ENCODE measurements around the gene EPHA2.
"Not testable (repeated sequence)": the region's sequence is repeated elsewhere in the genome, so short reads cannot be mapped to it uniquely, and the experiment has no call there.

The EPHA2 gene

GRCh38 chr1:16171314-16172151 is 15.7 kb upstream of the EPHA2 start:
- no peak for TF ChIP-seq CTCF (conservative IDR thresholded peaks at IDR 0.05; ENCODE audit: low read depth)
- ChIA-PET CTCF (interaction anchor here (0.6 to 0.7 kb wide), 2 partner anchors 76 to 89 kb away, joined by 4 to 5 read pairs; no protein-coding TSS in a partner anchor), POLR2A (ENCODE audit: low non-redundant PET) (interaction anchor here (0.7 kb wide), 1 partner anchor 22 kb away, joined by 5 read pairs; no protein-coding TSS in a partner anchor)
- peak overlapping the region; percentile 98 for H3K27ac ChIP-seq
- DNase-seq (ENCODE audit: low spot score): no peak

DNA sequence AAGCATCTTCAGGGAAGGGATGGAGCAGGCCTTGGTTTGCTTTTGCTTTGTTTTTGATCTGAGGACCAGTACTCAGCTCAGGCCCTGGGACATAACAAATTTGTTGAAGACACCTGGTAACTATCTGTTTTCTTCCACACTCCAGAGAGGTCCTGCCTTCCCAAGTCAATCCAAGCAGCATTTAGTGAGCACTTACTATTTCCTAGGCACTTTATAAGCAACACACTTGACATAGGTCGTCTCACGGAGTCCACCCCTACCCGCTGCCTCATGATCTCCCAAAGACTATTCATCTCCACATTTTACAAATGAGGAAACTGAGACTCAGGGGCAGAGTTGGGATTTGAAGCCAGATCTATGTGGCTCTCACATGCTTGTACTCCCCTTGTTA is 14.4 kb upstream of the EPHA2 start:
- DNase-seq (ENCODE audit: low spot score): no peak
- peak overlapping the region; percentile 98; the same call in 1 of the 2 replicates for H3K27ac ChIP-seq
- ChIA-PET CTCF (no interaction called here), POLR2A (ENCODE audit: low non-redundant PET) (no interaction called here)
- TF ChIP-seq CTCF (conservative IDR thresholded peaks at IDR 0.05; ENCODE audit: low read depth): no peak

DNA sequence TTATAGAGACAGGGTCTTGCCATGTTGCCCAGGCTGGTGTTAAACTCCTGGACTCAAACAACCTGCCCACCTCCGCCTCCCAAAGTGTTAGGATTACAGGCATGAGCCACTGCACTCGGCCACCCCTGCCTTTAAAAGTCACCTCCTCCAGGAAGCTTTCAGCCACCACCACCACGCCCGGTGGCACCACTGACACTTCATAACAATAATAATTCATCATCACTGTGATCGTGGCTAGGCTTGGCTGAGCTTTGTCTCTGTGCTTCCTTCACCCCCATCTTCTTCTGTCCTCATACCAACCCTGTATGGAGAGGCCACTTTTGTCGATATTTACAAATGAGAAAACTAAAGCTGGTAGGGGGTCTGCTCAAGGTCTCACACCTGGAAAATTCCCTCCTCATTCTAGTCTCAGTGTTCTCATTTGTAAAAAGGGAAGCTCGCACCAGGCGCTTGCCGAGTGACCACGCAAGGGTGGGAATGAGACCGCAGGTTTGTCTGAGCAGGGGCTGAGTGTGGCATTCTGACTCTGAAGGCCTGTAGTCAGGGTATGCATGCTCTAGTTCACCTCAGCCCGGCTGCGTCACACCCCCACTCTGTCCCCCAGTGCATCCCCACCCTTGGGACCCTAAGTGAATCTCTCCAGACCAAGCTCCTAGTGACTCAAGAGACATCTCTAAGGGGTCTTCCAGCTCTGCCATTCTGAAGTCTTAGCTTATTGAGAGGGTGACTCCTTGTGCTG is 12.9 kb upstream of the EPHA2 start:
- ChIA-PET POLR2A (ENCODE audit: low non-redundant PET) (interaction anchor here (0.8 kb wide), 1 partner anchor 14 kb away, joined by 4 read pairs; no protein-coding TSS in a partner anchor), CTCF (interaction anchor here (0.5 to 0.7 kb wide), 2 partner anchors 87 to 904 kb away, joined by 3 to 4 read pairs; no protein-coding TSS in a partner anchor)
- H3K27ac ChIP-seq: peak overlapping the region; percentile 78
- no peak for DNase-seq (ENCODE audit: low spot score)
- TF ChIP-seq CTCF (conservative IDR thresholded peaks at IDR 0.05; ENCODE audit: low read depth): no peak

- CTCF ChIA-PET: interaction anchor here (0.7 to 1.0 kb wide), 2 partner anchors 86 to 89 kb away, joined by 4 read pairs; no protein-coding TSS in a partner anchor
- POLR2A ChIA-PET (ENCODE audit: low non-redundant PET); DNase-seq (ENCODE audit: low spot score): not testable (repeated sequence)
- peak overlapping the region; percentile 78 for H3K27ac ChIP-seq
Observed at GRCh38 chr1:16168144-16168495, 12.3 kb upstream of the EPHA2 start.

DNA sequence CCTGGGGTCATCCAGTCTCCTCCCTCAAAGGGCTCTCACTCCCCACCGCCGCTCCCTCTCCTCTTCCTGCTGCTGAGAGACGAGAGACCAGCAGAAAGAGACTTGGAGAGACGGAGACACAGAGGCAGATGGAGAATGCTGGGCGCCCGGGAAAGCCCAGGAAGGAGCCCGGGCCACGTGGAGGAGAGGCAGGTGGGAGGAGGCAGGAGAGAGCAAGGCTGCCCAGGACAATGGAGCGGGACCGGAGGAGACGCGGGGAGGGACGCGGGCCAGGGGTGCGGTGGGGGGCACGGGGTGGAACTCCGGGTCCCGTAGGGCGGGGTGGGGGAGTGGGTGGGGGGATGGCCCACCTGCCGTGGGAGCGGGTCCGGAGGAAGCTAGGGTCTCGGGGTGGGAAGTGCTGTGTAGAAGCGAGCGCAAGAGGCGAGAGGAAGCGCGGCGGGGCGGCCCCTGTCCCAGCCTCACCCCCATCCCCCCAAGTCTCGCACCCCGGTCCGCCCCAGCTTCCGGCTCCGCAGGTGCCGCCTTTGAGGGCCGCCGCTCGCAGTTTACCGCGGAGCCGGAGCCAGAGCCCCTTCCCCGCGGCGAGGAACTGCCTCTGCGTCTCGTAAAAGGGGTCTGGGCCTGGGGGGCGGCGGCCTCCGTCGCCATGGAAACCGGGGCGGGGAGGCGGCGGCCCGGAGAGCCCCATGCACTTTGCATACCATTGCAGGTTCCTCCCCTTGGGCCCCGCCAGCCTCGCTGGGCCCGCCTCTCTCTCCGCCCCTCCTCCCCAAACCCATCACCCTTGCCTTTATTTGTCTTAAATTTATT is 11.7 kb upstream of the EPHA2 start:
- POLR2A ChIA-PET (ENCODE audit: low non-redundant PET): no interaction called here

DNA sequence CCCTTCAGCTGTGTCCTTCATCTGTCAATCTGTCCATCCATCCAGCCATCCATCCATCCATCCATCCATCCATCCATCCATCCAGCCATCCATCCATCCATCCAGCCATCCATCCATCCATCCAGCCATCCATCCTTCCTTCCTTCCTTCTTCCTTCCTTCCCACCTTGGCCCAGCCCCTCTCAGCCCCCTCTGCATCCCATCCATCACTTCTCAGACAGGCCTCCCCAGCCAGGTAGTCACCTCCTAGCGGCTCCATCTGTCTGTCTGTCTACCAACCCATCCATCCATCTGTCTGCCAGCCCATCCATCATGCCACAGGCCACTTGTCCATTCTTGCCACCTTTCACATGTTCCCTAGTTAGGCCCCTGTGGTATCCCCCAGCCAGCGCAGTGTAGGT is 10.2 kb upstream of the EPHA2 start:
- TF ChIP-seq CTCF (conservative IDR thresholded peaks at IDR 0.05; ENCODE audit: low read depth): no peak
- ChIA-PET CTCF (no interaction called here), POLR2A (ENCODE audit: low non-redundant PET) (no interaction called here)
- peak overlapping the region; percentile 78 for H3K27ac ChIP-seq
- DNase-seq (ENCODE audit: low spot score): no peak

More for the DNA sequence above, 11.7 kb upstream of the EPHA2 start:
- CTCF ChIA-PET: interaction anchor here (1.0 kb wide), 1 partner anchor 89 kb away, joined by 4 read pairs; no protein-coding TSS in a partner anchor
- TF ChIP-seq CTCF (conservative IDR thresholded peaks at IDR 0.05; ENCODE audit: low read depth): no peak
- DNase-seq (ENCODE audit: low spot score): no peak
- H3K27ac ChIP-seq: peak overlapping the region; percentile 78
